ENCODE measurements around the gene SFMBT2. TPM values are rescaled to one million over a fixed set of nuclear protein-coding genes. Genes with fewer than 3 reads are reported as not detected.

Gene SFMBT2
- total RNA-seq (21.2 TPM), polyA plus RNA-seq (1 to 10 TPM; 1.3 to 2.5 (median 1.5) TPM)

- Mint-ChIP-seq H3K4me3 (peak within 1 kb of the TSS; percentile 96 to 99 (median 97)), H3K9me3 (peaks cover 0 to 4% (median 0%) of the 10 kb centered on the region in 7 donors), H3K4me1 (peaks cover 10 to 47% (median 19%) of the 10 kb centered on the region in 4 donors), H3K27ac (peak within 1 kb of the TSS; percentile 60 to 88 (median 86)), H3K27me3 (peaks cover 55% of the 10 kb centered on the region), H3K36me3 (no peaks in the 10 kb centered on the region)
- Histone ChIP-seq H3K4me3 (ENCODE audit: low read depth, low read length) (peak within 1 kb of the TSS; percentile 91), H3K9me3 (ENCODE audit: control insufficient read depth in 2 of 2, low read length in 2 of 2) (no peaks in the 10 kb centered on the region), H3K27ac (ENCODE audit: insufficient read depth, low read length, poor library complexity, severe bottlenecking) (peak within 1 kb of the TSS; percentile 5), H3K4me1 (ENCODE audit: control insufficient read depth, insufficient read depth, low read length, poor library complexity, severe bottlenecking) (peaks cover 54% of the 10 kb centered on the region), H3K36me3 (ENCODE audit: control insufficient read depth, insufficient read depth, low read length) (no peaks in the 10 kb centered on the region), H3K27me3 (ENCODE audit: control insufficient read depth, insufficient read depth, low read length) (peaks cover 3% of the 10 kb centered on the region)
- peak; percentile 41 to 44 for ATAC-seq (ENCODE audit: low read depth in 2 of 2)
- peak; percentile 52 to 74 (median 65) for DNase-seq
Measured at GRCh38 chr10:7410862-7411670, at the start of gene SFMBT2. Gene SFMBT2 (minus strand): TSS chr10:7411034. CDS start chr10:7381898, 29,136 bp downstream.

GRCh38 chr10:7460006-7460405, 49.2 kb upstream of the SFMBT2 start:
- H3K27ac ChIP-seq (ENCODE audit: insufficient read depth, low read length, poor library complexity, severe bottlenecking): no peak overlapping the region
- no peaks in the 10 kb centered on the region for H3K4me1 ChIP-seq (ENCODE audit: control insufficient read depth, insufficient read depth, low read length, poor library complexity, severe bottlenecking)
- ATAC-seq (ENCODE audit: low read depth in 2 of 2): no peak
- Mint-ChIP-seq H3K4me1 (peaks cover 0 to 2% (median 0%) of the 10 kb centered on the region in 4 donors), H3K27me3 (no peaks in the 10 kb centered on the region), H3K36me3 (no peaks in the 10 kb centered on the region), H3K9me3 (peaks cover 0 to 4% (median 0%) of the 10 kb centered on the region in 7 donors), H3K27ac (no peak overlapping the region), H3K4me3 (no peak overlapping the region)
- no peak for DNase-seq
- no peak overlapping the region for H3K4me3 ChIP-seq (ENCODE audit: low read depth, low read length)
- H3K27me3 ChIP-seq (ENCODE audit: control insufficient read depth, insufficient read depth, low read length): no peaks in the 10 kb centered on the region
- H3K9me3 ChIP-seq (ENCODE audit: control insufficient read depth in 2 of 2, low read length in 2 of 2): no peaks in the 10 kb centered on the region
- H3K36me3 ChIP-seq (ENCODE audit: control insufficient read depth, insufficient read depth, low read length): no peaks in the 10 kb centered on the region

DNA sequence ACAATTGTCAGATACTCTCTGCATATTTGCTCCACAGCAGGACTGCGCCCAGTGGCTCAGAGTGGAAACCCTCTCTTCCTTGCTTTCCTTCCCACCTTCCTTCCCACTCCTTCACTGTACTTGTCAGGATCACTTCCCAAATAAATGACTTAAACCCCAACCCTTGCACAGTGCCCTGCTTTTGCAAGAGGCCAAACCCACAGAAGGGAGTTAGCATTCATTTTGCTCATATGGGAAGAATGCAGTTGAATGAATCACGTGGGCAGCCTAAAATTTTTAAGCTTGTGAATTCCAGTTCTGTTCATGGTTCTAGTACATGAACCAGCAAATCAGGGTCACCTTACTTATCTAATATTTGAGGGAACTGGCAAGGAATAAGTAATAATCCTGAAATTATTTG, 47.7 kb upstream of the SFMBT2 start:
- Histone ChIP-seq H3K36me3 (ENCODE audit: control insufficient read depth, insufficient read depth, low read length) (no peaks in the 10 kb centered on the region), H3K9me3 (ENCODE audit: control insufficient read depth in 2 of 2, low read length in 2 of 2) (no peaks in the 10 kb centered on the region), H3K4me1 (ENCODE audit: control insufficient read depth, insufficient read depth, low read length, poor library complexity, severe bottlenecking) (no peaks in the 10 kb centered on the region), H3K4me3 (ENCODE audit: low read depth, low read length) (no peak overlapping the region), H3K27ac (ENCODE audit: insufficient read depth, low read length, poor library complexity, severe bottlenecking) (no peak overlapping the region), H3K27me3 (ENCODE audit: control insufficient read depth, insufficient read depth, low read length) (no peaks in the 10 kb centered on the region)
- H3K36me3 Mint-ChIP-seq: no peaks in the 10 kb centered on the region
- H3K4me3 Mint-ChIP-seq: no peak overlapping the region
- H3K4me1 Mint-ChIP-seq: no peaks in the 10 kb centered on the region
- DNase-seq (no peak), ATAC-seq (ENCODE audit: low read depth in 2 of 2) (no peak)
- peaks cover 0 to 5% (median 1%) of the 10 kb centered on the region in 7 donors for H3K9me3 Mint-ChIP-seq
- H3K27ac Mint-ChIP-seq: no peak overlapping the region
- H3K27me3 Mint-ChIP-seq: no peaks in the 10 kb centered on the region

- no peak overlapping the region for H3K27ac Mint-ChIP-seq
- H3K4me3 Mint-ChIP-seq: no peak overlapping the region
- Histone ChIP-seq H3K27ac (ENCODE audit: insufficient read depth, low read length, poor library complexity, severe bottlenecking) (no peak overlapping the region), H3K4me3 (ENCODE audit: low read depth, low read length) (no peak overlapping the region), H3K27me3 (ENCODE audit: control insufficient read depth, insufficient read depth, low read length) (no peaks in the 10 kb centered on the region), H3K9me3 (ENCODE audit: control insufficient read depth in 2 of 2, low read length in 2 of 2) (no peaks in the 10 kb centered on the region), H3K36me3 (ENCODE audit: control insufficient read depth, insufficient read depth, low read length) (no peaks in the 10 kb centered on the region), H3K4me1 (ENCODE audit: control insufficient read depth, insufficient read depth, low read length, poor library complexity, severe bottlenecking) (no peaks in the 10 kb centered on the region)
- peaks cover 5% of the 10 kb centered on the region for H3K27me3 Mint-ChIP-seq
- H3K36me3 Mint-ChIP-seq: no peaks in the 10 kb centered on the region
- ATAC-seq (ENCODE audit: low read depth in 2 of 2): no peak
- DNase-seq: no peak
- no peaks in the 10 kb centered on the region for H3K4me1 Mint-ChIP-seq
- peaks cover 0 to 5% (median 1%) of the 10 kb centered on the region in 7 donors for H3K9me3 Mint-ChIP-seq
Measured at GRCh38 chr10:7457478-7458316, 46.9 kb upstream of the SFMBT2 start.

GRCh38 chr10:7449063-7449695, 38.3 kb upstream of the SFMBT2 start:
- Mint-ChIP-seq H3K9me3 (peaks cover 0 to 23% (median 9%) of the 10 kb centered on the region in 7 donors), H3K36me3 (no peaks in the 10 kb centered on the region), H3K27me3 (peaks cover 22% of the 10 kb centered on the region), H3K27ac (no peak overlapping the region), H3K4me1 (peaks cover 0 to 2% (median 0%) of the 10 kb centered on the region in 4 donors), H3K4me3 (no peak overlapping the region)
- Histone ChIP-seq H3K36me3 (ENCODE audit: control insufficient read depth, insufficient read depth, low read length) (no peaks in the 10 kb centered on the region), H3K27me3 (ENCODE audit: control insufficient read depth, insufficient read depth, low read length) (peaks cover 4% of the 10 kb centered on the region), H3K4me1 (ENCODE audit: control insufficient read depth, insufficient read depth, low read length, poor library complexity, severe bottlenecking) (no peaks in the 10 kb centered on the region), H3K27ac (ENCODE audit: insufficient read depth, low read length, poor library complexity, severe bottlenecking) (no peak overlapping the region), H3K4me3 (ENCODE audit: low read depth, low read length) (no peak overlapping the region), H3K9me3 (ENCODE audit: control insufficient read depth in 2 of 2, low read length in 2 of 2) (peaks cover 16% of the 10 kb centered on the region in 2 experiments)
- DNase-seq: no peak
- no peak for ATAC-seq (ENCODE audit: low read depth in 2 of 2)

GRCh38 chr10:7445474-7446185, 34.8 kb upstream of the SFMBT2 start:
- peaks cover 0 to 2% (median 0%) of the 10 kb centered on the region in 4 donors for H3K4me1 Mint-ChIP-seq
- DNase-seq (no peak), ATAC-seq (ENCODE audit: low read depth in 2 of 2) (no peak)
- Histone ChIP-seq H3K4me1 (ENCODE audit: control insufficient read depth, insufficient read depth, low read length, poor library complexity, severe bottlenecking) (no peaks in the 10 kb centered on the region), H3K9me3 (ENCODE audit: control insufficient read depth in 2 of 2, low read length in 2 of 2) (peaks cover 16% of the 10 kb centered on the region in 2 experiments), H3K4me3 (ENCODE audit: low read depth, low read length) (no peak overlapping the region), H3K36me3 (ENCODE audit: control insufficient read depth, insufficient read depth, low read length) (no peaks in the 10 kb centered on the region), H3K27ac (ENCODE audit: insufficient read depth, low read length, poor library complexity, severe bottlenecking) (no peak overlapping the region), H3K27me3 (ENCODE audit: control insufficient read depth, insufficient read depth, low read length) (peaks cover 4% of the 10 kb centered on the region)
- peaks cover 0 to 21% (median 6%) of the 10 kb centered on the region in 7 donors for H3K9me3 Mint-ChIP-seq
- peaks cover 17% of the 10 kb centered on the region for H3K27me3 Mint-ChIP-seq
- no peak overlapping the region for H3K4me3 Mint-ChIP-seq
- no peaks in the 10 kb centered on the region for H3K36me3 Mint-ChIP-seq
- H3K27ac Mint-ChIP-seq: no peak overlapping the region

DNA sequence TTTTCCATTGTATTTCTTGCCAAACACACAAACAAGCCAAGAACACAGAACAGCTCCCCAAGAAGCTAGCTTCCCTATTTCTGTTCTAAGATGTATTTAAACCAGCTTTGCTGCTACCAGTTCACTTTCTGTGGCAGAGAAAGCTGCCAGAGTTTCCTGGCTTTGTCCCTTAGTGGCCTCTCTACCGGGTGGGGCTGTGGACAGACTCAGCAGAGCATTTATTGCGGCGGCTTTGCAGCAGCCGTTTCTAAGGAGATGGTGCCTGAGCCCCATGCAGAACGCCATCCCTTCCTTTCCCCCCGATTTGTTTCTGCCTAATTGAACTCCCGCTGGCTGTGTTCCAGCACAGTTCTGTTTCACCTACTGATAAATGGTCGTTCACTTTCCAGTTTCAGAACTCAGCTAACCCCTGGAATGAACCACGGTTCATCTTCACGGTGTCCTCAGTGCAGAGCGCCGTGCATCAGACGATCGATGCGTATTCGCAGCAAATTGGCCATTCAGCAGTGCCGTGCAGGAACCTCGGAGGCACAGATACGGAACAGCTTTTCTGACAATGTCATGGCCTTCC, 33.8 kb upstream of the SFMBT2 start:
- H3K27ac ChIP-seq (ENCODE audit: insufficient read depth, low read length, poor library complexity, severe bottlenecking): no peak overlapping the region
- DNase-seq (no peak), ATAC-seq (ENCODE audit: low read depth in 2 of 2) (no peak)
- no peaks in the 10 kb centered on the region for H3K36me3 ChIP-seq (ENCODE audit: control insufficient read depth, insufficient read depth, low read length)
- H3K27me3 Mint-ChIP-seq: peaks cover 17% of the 10 kb centered on the region
- no peak overlapping the region for H3K4me3 Mint-ChIP-seq
- H3K27ac Mint-ChIP-seq: no peak overlapping the region
- H3K4me3 ChIP-seq (ENCODE audit: low read depth, low read length): no peak overlapping the region
- H3K36me3 Mint-ChIP-seq: no peaks in the 10 kb centered on the region
- H3K9me3 ChIP-seq (ENCODE audit: control insufficient read depth in 2 of 2, low read length in 2 of 2): peaks cover 13 to 15% of the 10 kb centered on the region in 2 experiments
- peaks cover 4% of the 10 kb centered on the region for H3K27me3 ChIP-seq (ENCODE audit: control insufficient read depth, insufficient read depth, low read length)
- H3K4me1 ChIP-seq (ENCODE audit: control insufficient read depth, insufficient read depth, low read length, poor library complexity, severe bottlenecking): no peaks in the 10 kb centered on the region
- peaks cover 0 to 18% (median 5%) of the 10 kb centered on the region in 7 donors for H3K9me3 Mint-ChIP-seq
- peaks cover 0 to 2% (median 0%) of the 10 kb centered on the region in 4 donors for H3K4me1 Mint-ChIP-seq
